IPS DF 19.7 (cell line): Measurements from ENCODE around the gene ZNF644.
"Not testable (repeated sequence)": the region's sequence is repeated elsewhere in the genome, so short reads cannot be mapped to it uniquely, and the experiment has no call there.

Experiments
- DNase-seq: peaks from one replicate; pipeline ENCODE4 v3.0.0-alpha.2; 2013; ENCODE audit warnings: low read depth, low spot score

The ZNF644 gene

GRCh38 chr1:91021686-91022517 is at the start of gene ZNF644:
Gene ZNF644, minus strand, starts transcription at chr1:91022035. Its CDS starts 39,682 bp downstream, at chr1:90982353.
- DNase-seq: peak; percentile 85

GRCh38 chr1:91070298-91070697 is 48.5 kb upstream of the ZNF644 start:
- no peak for DNase-seq

- DNase-seq: no peak
Measured at GRCh38 chr1:91066538-91066937, 44.7 kb upstream of the ZNF644 start.

GRCh38 chr1:91065337-91065736 is 43.5 kb upstream of the ZNF644 start:
- DNase-seq: no peak

GRCh38 chr1:91063403-91063802 is 41.6 kb upstream of the ZNF644 start:
- not testable (repeated sequence) for DNase-seq

- DNase-seq: no peak
Measured at GRCh38 chr1:91059157-91059556, 37.3 kb upstream of the ZNF644 start.

GRCh38 chr1:91057784-91058183 is 35.9 kb upstream of the ZNF644 start:
- no peak for DNase-seq

GRCh38 chr1:91054780-91055481 is 33.1 kb upstream of the ZNF644 start:
- no peak for DNase-seq

GRCh38 chr1:91053630-91054029 is 31.8 kb upstream of the ZNF644 start:
- no peak for DNase-seq

- DNase-seq: not testable (repeated sequence)
Measured at GRCh38 chr1:91049551-91049950, 27.7 kb upstream of the ZNF644 start.

- no peak for DNase-seq
Measured at GRCh38 chr1:91046766-91047165, 24.9 kb upstream of the ZNF644 start.

GRCh38 chr1:91045284-91045683 is 23.4 kb upstream of the ZNF644 start:
- DNase-seq: no peak

GRCh38 chr1:91044776-91045175 is 22.9 kb upstream of the ZNF644 start:
- DNase-seq: not testable (repeated sequence)

- DNase-seq: not testable (repeated sequence)
Measured at GRCh38 chr1:91042372-91042771, 20.5 kb upstream of the ZNF644 start.

GRCh38 chr1:91038582-91038981 is 16.7 kb upstream of the ZNF644 start:
- DNase-seq: no peak

- DNase-seq: no peak
Measured at GRCh38 chr1:91036894-91037829, 15.3 kb upstream of the ZNF644 start.

- DNase-seq: no peak
Measured at GRCh38 chr1:91032349-91032748, 10.5 kb upstream of the ZNF644 start.

GRCh38 chr1:91031081-91031480 is 9.2 kb upstream of the ZNF644 start:
- DNase-seq: no peak

- no peak for DNase-seq
Measured at GRCh38 chr1:91026777-91027176, 4.9 kb upstream of the ZNF644 start.

GRCh38 chr1:91026320-91026719 is 4.5 kb upstream of the ZNF644 start:
- no peak for DNase-seq

- no peak for DNase-seq
Measured at GRCh38 chr1:91024481-91025119, 2.8 kb upstream of the ZNF644 start.
